GM12878 (cell line): ENCODE results near the gene S1PR2. TPM values are rescaled to one million over a fixed set of nuclear protein-coding genes. Genes with fewer than 3 reads are reported as not detected.

ENCODE experiments used
- ATF3 ChIP-seq: IDR thresholded peaks from 2 replicates; pipeline ENCODE4 v1.6.1; 2011; ENCODE audit warnings: low read depth, mild to moderate bottlenecking, low read length, moderate library complexity, borderline replicate concordance; ENCODE audit errors: extremely low read depth
- BRCA1 ChIP-seq: IDR thresholded peaks from 2 replicates; pipeline ENCODE4 v1.6.1; 2011; ENCODE audit warnings: low read depth, low read length, improper control_type of control experiment
- CBX5 ChIP-seq: sonication (generic); IDR thresholded peaks from 2 replicates; pipeline ENCODE4 v1.6.1; 2016; ENCODE audit warnings: low read depth, moderate library complexity, mild to moderate bottlenecking, inconsistent platforms
- CEBPB ChIP-seq, 2 experiments: fragments of 150-350 bp in 1 of 2; IDR thresholded peaks; 2 replicates each; pipeline ENCODE4 v1.6.1; 2012 to 2014; ENCODE audit warnings: low read depth in 2 of 2, low read length in 2 of 2, borderline replicate concordance in 1 of 2, inconsistent platforms in 1 of 2
- GATAD2B ChIP-seq: fragments of 450-650 bp; conservative IDR thresholded peaks from 2 replicates; pipeline ENCODE4 v1.6.1; 2017; ENCODE audit warnings: low read depth, mild to moderate bottlenecking, moderate library complexity
- HSF1 ChIP-seq: fragments of 150-350 bp; IDR thresholded peaks from 2 replicates; pipeline ENCODE4 v1.6.1; 2014; ENCODE audit warnings: mild to moderate bottlenecking, low read depth, low read length
- IRF3 ChIP-seq: fragments of 450-650 bp; IDR thresholded peaks from 2 replicates; pipeline ENCODE4 v1.6.1; 2014; ENCODE audit warnings: mild to moderate bottlenecking
- MLLT1 ChIP-seq: fragments of 450-650 bp; IDR thresholded peaks from 2 replicates; pipeline ENCODE4 v1.6.1; 2016; ENCODE audit warnings: mild to moderate bottlenecking
- NBN ChIP-seq: fragments of 450-650 bp; IDR thresholded peaks from 2 replicates; pipeline ENCODE4 v1.6.1; 2016
- PBX3 ChIP-seq: IDR thresholded peaks from 2 replicates; pipeline ENCODE4 v1.6.1; 2011; ENCODE audit warnings: mild to moderate bottlenecking, low read depth, low read length, moderate library complexity; ENCODE audit not compliant: insufficient replicate concordance
- RB1 ChIP-seq: fragments of 450-650 bp; formaldehyde crosslinking; IDR thresholded peaks from 2 replicates; pipeline ENCODE4 v1.6.1; 2017; ENCODE audit warnings: mild to moderate bottlenecking, borderline replicate concordance
- RFX5 ChIP-seq: IDR thresholded peaks from 2 replicates; pipeline ENCODE4 v1.6.1; 2011; ENCODE audit warnings: low read depth, low read length, improper control_type of control experiment
- SIX5 ChIP-seq: IDR thresholded peaks from 2 replicates; pipeline ENCODE4 v1.6.1; 2011; ENCODE audit warnings: mild to moderate bottlenecking, low read depth, low read length, moderate library complexity; ENCODE audit not compliant: severe bottlenecking
- SMARCA5 ChIP-seq: fragments of 450-650 bp; IDR thresholded peaks from 2 replicates; pipeline ENCODE4 v1.6.1; 2017; ENCODE audit warnings: mild to moderate bottlenecking
- SUPT20H ChIP-seq: IDR thresholded peaks from 2 replicates; pipeline ENCODE4 v1.6.1; 2011; ENCODE audit warnings: low read depth, mild to moderate bottlenecking, low read length, moderate library complexity, borderline replicate concordance; ENCODE audit not compliant: control insufficient read depth
- USF1 ChIP-seq: IDR thresholded peaks from 2 replicates; pipeline ENCODE4 v1.6.1; 2011; ENCODE audit warnings: borderline replicate concordance, low read depth, mild to moderate bottlenecking, moderate library complexity, mixed read lengths, low read length; ENCODE audit not compliant: insufficient read depth; ENCODE audit errors: extremely low read length
- ZNF592 ChIP-seq: fragments of 450-650 bp; IDR thresholded peaks from 2 replicates; pipeline ENCODE4 v1.6.1; 2017; ENCODE audit warnings: mild to moderate bottlenecking, moderate library complexity
- ZSCAN29 ChIP-seq: fragments of 450-650 bp; IDR thresholded peaks from 2 replicates; pipeline ENCODE4 v1.6.1; 2017; ENCODE audit warnings: mild to moderate bottlenecking, moderate library complexity
- polyA plus RNA-seq, 11 experiments: library from polyadenylated mRNA; depleted of rRNA in 4 of 11; unstranded in 6 of 11; stranded (reverse) in 5 of 11; fragments of >200 nt; fragmentation: Nextera tagmentation in 4 of 11; fragmentation: Illumina TruSeq in 1 of 11; extraction: Ambion mirVana in 4 of 11; extraction: Trizol in 1 of 11; gene quantifications; 1 replicate in 1 of 11; 2 replicates in 10 of 11; pipeline versions ENCODE4 v1.2.1 to v1.2.3, GENCODE V29; 2011 to 2016; ENCODE audit warnings: inconsistent platforms in 2 of 11, missing spikeins in 2 of 11, low read depth in 1 of 11
- total RNA-seq, 4 experiments: library from RNA; depleted of rRNA in 3 of 4; stranded (reverse); fragments of >200 nt in 3 of 4; fragmentation: Illumina TruSeq in 1 of 4; extraction: Trizol in 1 of 4; gene quantifications; 2 replicates each; pipeline versions ENCODE4 v1.2.1 to v1.2.3, GENCODE V29; 2013 to 2021

S1PR2 gene
- total and polyA plus RNA-seq, 10 of the 15 experiments (the other 5 are each of a cell fraction or from before 2014, with no cell fraction given), result 4.9 to 26.8 (median 11.6) TPM

GRCh38 chr19:10230861-10231611 is at the start of gene S1PR2 (continued):
- TF ChIP-seq HSF1, result no peak
- no peak for TF ChIP-seq MLLT1
- no peak for TF ChIP-seq CBX5
- TF ChIP-seq IRF3, result no peak
- no peak for TF ChIP-seq BRCA1
- TF ChIP-seq PBX3, result no peak
- TF ChIP-seq NBN, result no peak; the same call in none of the 2 replicates
- TF ChIP-seq SMARCA5, result peak; percentile 66
- TF ChIP-seq USF1, result no peak
- TF ChIP-seq ZSCAN29, result no peak
- TF ChIP-seq ATF3, result no peak
- TF ChIP-seq GATAD2B, result peak; percentile 32
- TF ChIP-seq SUPT20H, result no peak
- TF ChIP-seq RFX5, result no peak
- TF ChIP-seq RB1, result peak; percentile 74; the same call in 1 of the 2 replicates
- no peak for TF ChIP-seq ZNF592
- TF ChIP-seq SIX5, result no peak
- TF ChIP-seq CEBPB (IDR thresholded peaks at IDR 0.05; ENCODE audit: borderline replicate concordance in 1 of 2, low read depth in 2 of 2, low read length in 2 of 2), result no peak
